Hindlimb muscle (tissue), 1 donor: ENCODE measurements around the gene SH2D7. TPM values are rescaled to one million over a fixed set of nuclear protein-coding genes. Genes with fewer than 3 reads are reported as not detected.

Source experiments
- DNase-seq: peaks from one replicate; pipeline ENCODE4 v3.0.0-alpha.2; 2013
- polyA plus RNA-seq: library from polyadenylated mRNA; unstranded; fragments of 120-200 nt; gene quantifications from one replicate; pipeline ENCODE4 v1.2.1, GENCODE V29; 2013; ENCODE audit not compliant: insufficient read length

The SH2D7 gene
- polyA plus RNA-seq, 1 donor: 0.12 TPM

GRCh38 chr15:78104566-78105475, 12.5 kb downstream of the SH2D7 start:
- DNase-seq: no peak

- no peak for DNase-seq
Measured at GRCh38 chr15:78105476-78106241, 13.3 kb downstream of the SH2D7 start.

- no peak for DNase-seq
Measured at GRCh38 chr15:78107471-78107870, 15.1 kb downstream of the SH2D7 start.

GRCh38 chr15:78108300-78109084, 16.1 kb downstream of the SH2D7 start:
- DNase-seq: peak; percentile 74

GRCh38 chr15:78109156-78109555, 16.8 kb downstream of the SH2D7 start:
- no peak for DNase-seq

- DNase-seq: no peak
Measured at GRCh38 chr15:78110096-78110495, 17.7 kb downstream of the SH2D7 start.

GRCh38 chr15:78110916-78111475, 18.6 kb downstream of the SH2D7 start:
- no peak for DNase-seq

- no peak for DNase-seq
Measured at GRCh38 chr15:78111788-78112187, 19.4 kb downstream of the SH2D7 start.

- no peak for DNase-seq
Measured at GRCh38 chr15:78112551-78112950, 20.2 kb downstream of the SH2D7 start.

GRCh38 chr15:78120523-78120922, 28.2 kb downstream of the SH2D7 start:
- DNase-seq: no peak

GRCh38 chr15:78125267-78125666, 32.9 kb downstream of the SH2D7 start:
- no peak for DNase-seq

GRCh38 chr15:78127882-78128281, 35.5 kb downstream of the SH2D7 start:
- no peak for DNase-seq

GRCh38 chr15:78129077-78129750, 36.9 kb downstream of the SH2D7 start:
- DNase-seq: no peak

GRCh38 chr15:78129751-78130287, 37.5 kb downstream of the SH2D7 start:
- DNase-seq: no peak

GRCh38 chr15:78130466-78131294, 38.3 kb downstream of the SH2D7 start:
- DNase-seq: no peak

GRCh38 chr15:78131295-78132061, 39.1 kb downstream of the SH2D7 start, which contains the start of gene CIB2:
CIB2 (minus strand) TSS chr15:78131445; CDS start chr15:78131215, 230 bp downstream.
- DNase-seq: peak; percentile 78

GRCh38 chr15:78133801-78134200, 41.4 kb downstream of the SH2D7 start:
- no peak for DNase-seq

- no peak for DNase-seq
Measured at GRCh38 chr15:78139578-78139977, 47.2 kb downstream of the SH2D7 start.

- no peak for DNase-seq
Measured at GRCh38 chr15:78140292-78140691, 47.9 kb downstream of the SH2D7 start.

- no peak for DNase-seq
Measured at GRCh38 chr15:78142332-78142731, 50.0 kb downstream of the SH2D7 start.
